ENCODE data around the gene COX7A2L.
"Not testable (repeated sequence)": the region's sequence is repeated elsewhere in the genome, so short reads cannot be mapped to it uniquely, and the experiment has no call there.

The COX7A2L gene

GRCh38 chr2:42337356-42337820, 23.6 kb downstream of the COX7A2L start:
- POLR2A ChIA-PET: no interaction called here
- DNase-seq (ENCODE audit: extremely low spot score): no peak
- TF ChIP-seq LEF1 (IDR thresholded peaks at IDR 0.05; ENCODE audit: borderline replicate concordance) (no peak), FOXA1 (IDR thresholded peaks at IDR 0.05) (no peak), ELF4 (IDR thresholded peaks at IDR 0.05) (no peak), FOXK2 (IDR thresholded peaks at IDR 0.05) (no peak), CTBP1 (IDR thresholded peaks at IDR 0.05; ENCODE audit: borderline replicate concordance) (no peak), NFRKB (IDR thresholded peaks at IDR 0.05) (no peak), SP1 (IDR thresholded peaks at IDR 0.05) (no peak), L3MBTL2 (conservative IDR thresholded peaks at IDR 0.05) (no peak), ZNF384 (IDR thresholded peaks at IDR 0.05) (no peak), BHLHE40 (IDR thresholded peaks at IDR 0.05; ENCODE audit: borderline replicate concordance) (no peak), FOXM1 (IDR thresholded peaks at IDR 0.05; ENCODE audit: borderline replicate concordance) (no peak), ARNT (IDR thresholded peaks at IDR 0.05) (no peak)
- CTCF ChIA-PET: no interaction called here

- DNase-seq (ENCODE audit: extremely low spot score): no peak
- ChIA-PET CTCF (no interaction called here), POLR2A (no interaction called here)
- TF ChIP-seq FOXK2 (IDR thresholded peaks at IDR 0.05) (no peak), FOXA1 (IDR thresholded peaks at IDR 0.05) (no peak), LEF1 (IDR thresholded peaks at IDR 0.05; ENCODE audit: borderline replicate concordance) (no peak), L3MBTL2 (conservative IDR thresholded peaks at IDR 0.05) (no peak), TARDBP (IDR thresholded peaks at IDR 0.05) (no peak), HDGF (IDR thresholded peaks at IDR 0.05; ENCODE audit: borderline replicate concordance) (no peak), ARNT (IDR thresholded peaks at IDR 0.05) (no peak), FOXM1 (IDR thresholded peaks at IDR 0.05; ENCODE audit: borderline replicate concordance) (no peak), ZNF384 (IDR thresholded peaks at IDR 0.05) (no peak), NFRKB (IDR thresholded peaks at IDR 0.05) (no peak), SUZ12 (IDR thresholded peaks at IDR 0.05) (no peak), CTBP1 (IDR thresholded peaks at IDR 0.05; ENCODE audit: borderline replicate concordance) (no peak), ELF4 (IDR thresholded peaks at IDR 0.05) (no peak), BHLHE40 (IDR thresholded peaks at IDR 0.05; ENCODE audit: borderline replicate concordance) (no peak)
Measured at GRCh38 chr2:42336361-42336965, 24.6 kb downstream of the COX7A2L start.

GRCh38 chr2:42335514-42336104, 25.4 kb downstream of the COX7A2L start:
- ChIA-PET CTCF (no interaction called here), POLR2A (no interaction called here)
- TF ChIP-seq L3MBTL2 (conservative IDR thresholded peaks at IDR 0.05) (no peak), CTBP1 (IDR thresholded peaks at IDR 0.05; ENCODE audit: borderline replicate concordance) (no peak), ARNT (IDR thresholded peaks at IDR 0.05) (no peak), ZNF384 (IDR thresholded peaks at IDR 0.05) (no peak), HDGF (IDR thresholded peaks at IDR 0.05; ENCODE audit: borderline replicate concordance) (no peak), LEF1 (IDR thresholded peaks at IDR 0.05; ENCODE audit: borderline replicate concordance) (no peak), ELF4 (IDR thresholded peaks at IDR 0.05) (no peak), BHLHE40 (IDR thresholded peaks at IDR 0.05; ENCODE audit: borderline replicate concordance) (no peak), FOXM1 (IDR thresholded peaks at IDR 0.05; ENCODE audit: borderline replicate concordance) (no peak), SUZ12 (IDR thresholded peaks at IDR 0.05) (no peak), PKNOX1 (IDR thresholded peaks at IDR 0.05) (no peak), FOXK2 (IDR thresholded peaks at IDR 0.05) (no peak), TARDBP (IDR thresholded peaks at IDR 0.05) (no peak), SP1 (IDR thresholded peaks at IDR 0.05) (no peak), NFRKB (IDR thresholded peaks at IDR 0.05) (no peak), FOXA1 (IDR thresholded peaks at IDR 0.05) (no peak)
- no peak for DNase-seq (ENCODE audit: extremely low spot score)

- DNase-seq (ENCODE audit: extremely low spot score); CTCF ChIA-PET; POLR2A ChIA-PET: not testable (repeated sequence)
Measured at GRCh38 chr2:42334865-42335264, 26.2 kb downstream of the COX7A2L start.

GRCh38 chr2:42334220-42334619, 26.8 kb downstream of the COX7A2L start:
- TF ChIP-seq LEF1 (IDR thresholded peaks at IDR 0.05; ENCODE audit: borderline replicate concordance): no peak
- TF ChIP-seq HDGF (IDR thresholded peaks at IDR 0.05; ENCODE audit: borderline replicate concordance): no peak
- no peak for TF ChIP-seq ELF4 (IDR thresholded peaks at IDR 0.05)
- TF ChIP-seq FOXM1 (IDR thresholded peaks at IDR 0.05; ENCODE audit: borderline replicate concordance): no peak
- TF ChIP-seq TARDBP (IDR thresholded peaks at IDR 0.05): no peak
- no peak for TF ChIP-seq FOXA1 (IDR thresholded peaks at IDR 0.05)
- TF ChIP-seq BHLHE40 (IDR thresholded peaks at IDR 0.05; ENCODE audit: borderline replicate concordance): no peak
- TF ChIP-seq PKNOX1 (IDR thresholded peaks at IDR 0.05): no peak
- no peak for TF ChIP-seq SUZ12 (IDR thresholded peaks at IDR 0.05)
- TF ChIP-seq SP1 (IDR thresholded peaks at IDR 0.05): no peak
- no peak for TF ChIP-seq CTBP1 (IDR thresholded peaks at IDR 0.05; ENCODE audit: borderline replicate concordance)
- no peak for TF ChIP-seq ARNT (IDR thresholded peaks at IDR 0.05)
- no peak for TF ChIP-seq NFRKB (IDR thresholded peaks at IDR 0.05)
- DNase-seq (ENCODE audit: extremely low spot score): no peak
- ChIA-PET POLR2A (no interaction called here), CTCF (no interaction called here)

GRCh38 chr2:42333579-42333978, 27.4 kb downstream of the COX7A2L start:
- CTCF ChIA-PET: no interaction called here
- POLR2A ChIA-PET: no interaction called here

More at GRCh38 chr2:42333579-42333978, 27.4 kb downstream of the COX7A2L start:
- DNase-seq (ENCODE audit: extremely low spot score): no peak
- TF ChIP-seq BHLHE40 (IDR thresholded peaks at IDR 0.05; ENCODE audit: borderline replicate concordance) (no peak), LEF1 (IDR thresholded peaks at IDR 0.05; ENCODE audit: borderline replicate concordance) (no peak), ARNT (IDR thresholded peaks at IDR 0.05) (no peak), ZNF384 (IDR thresholded peaks at IDR 0.05) (no peak), NFRKB (IDR thresholded peaks at IDR 0.05) (no peak), FOXA1 (IDR thresholded peaks at IDR 0.05) (no peak), FOXM1 (IDR thresholded peaks at IDR 0.05; ENCODE audit: borderline replicate concordance) (no peak), TARDBP (IDR thresholded peaks at IDR 0.05) (no peak)
